Vagina (tissue), 2 donors: ENCODE results near the gene LIMCH1.

Experiments used
- CTCF ChIP-seq, 3 experiments: fragments of 450-650 bp in 2 of 3; fragments of 200-600 bp in 1 of 3; sonication (generic) in 1 of 3; IDR thresholded peaks; one replicate each; pipeline ENCODE4 v1.5.1; 2017 to 2019; ENCODE audit warnings: antibody characterized with exemption in 3 of 3, mild to moderate bottlenecking in 2 of 3, moderate library complexity in 2 of 3
- POLR2A ChIP-seq, 2 donors: fragments of 450-650 bp; IDR thresholded peaks; one replicate each; pipeline ENCODE4 v1.6.1; 2017; ENCODE audit warnings: antibody characterized with exemption in 2 of 2, mild to moderate bottlenecking in 2 of 2, moderate library complexity in 2 of 2
- POLR2AphosphoS5 ChIP-seq, 2 donors: sonication (generic); formaldehyde crosslinking; IDR thresholded peaks; one replicate each; pipeline ENCODE4 v1.9.0; 2017; ENCODE audit warnings: antibody characterized with exemption in 2 of 2, mild to moderate bottlenecking in 2 of 2, low read depth in 1 of 2; ENCODE audit not compliant: insufficient read depth in 1 of 2

GRCh38 chr4:41686893-41687292 is 148.9 kb downstream of the LIMCH1 start:
- TF ChIP-seq CTCF (IDR thresholded peaks at IDR 0.05) (no peak), POLR2A (IDR thresholded peaks at IDR 0.05) (no peak), POLR2AphosphoS5 (IDR thresholded peaks at IDR 0.05; ENCODE audit: insufficient read depth in 1 of 2, low read depth in 1 of 2) (no peak)
